Measurements from ENCODE around the gene TREML4. TPM values are rescaled to one million over a fixed set of nuclear protein-coding genes. Genes with fewer than 3 reads are reported as not detected.

TREML4 gene
- total RNA-seq, 2 donors from 2014 or later = not detected

DNA sequence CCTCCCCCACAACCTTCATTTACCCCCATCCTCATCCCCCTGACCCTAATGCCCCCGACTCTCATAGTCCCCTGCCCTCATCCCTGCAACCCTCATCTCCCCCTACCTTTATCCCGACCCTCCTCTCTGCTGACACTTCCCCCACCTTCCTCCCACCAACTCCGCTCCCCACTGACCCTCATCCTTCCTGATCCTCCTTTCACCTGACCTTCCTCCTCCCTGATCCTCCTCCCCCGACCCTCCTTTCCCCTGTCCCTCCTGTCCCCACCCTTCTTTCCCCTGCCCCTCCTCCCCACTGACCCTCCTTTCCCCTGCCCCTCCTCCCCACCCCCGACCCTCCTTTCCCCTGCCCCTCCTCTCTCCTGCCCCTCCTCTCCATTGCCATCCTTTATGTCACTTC, 34.3 kb upstream of the TREML4 start:
- ATAC-seq (no peak), DNase-seq (ENCODE audit: low spot score) (no peak)
- Mint-ChIP-seq H3K4me1 (ENCODE audit: low read depth in 2 of 2) (peaks cover 16 to 40% of the 10 kb centered on the region in 2 donors), H3K36me3 (peaks cover 5% of the 10 kb centered on the region), H3K9me3 (no peaks in the 10 kb centered on the region), H3K27ac (peak overlapping the region in 1 of 2 donors; percentile 86), H3K4me3 (no peak overlapping the region), H3K27me3 (no peaks in the 10 kb centered on the region)

GRCh38 chr6:41194386-41194785, 33.8 kb upstream of the TREML4 start:
- no peak overlapping the region for H3K4me3 Mint-ChIP-seq
- peak overlapping the region in 1 of 2 donors; percentile 86 for H3K27ac Mint-ChIP-seq
- DNase-seq (ENCODE audit: low spot score) (no peak), ATAC-seq (no peak)
- no peaks in the 10 kb centered on the region for H3K9me3 Mint-ChIP-seq
- no peaks in the 10 kb centered on the region for H3K27me3 Mint-ChIP-seq
- H3K4me1 Mint-ChIP-seq (ENCODE audit: low read depth in 2 of 2) = peaks cover 19 to 40% of the 10 kb centered on the region in 2 donors
- H3K36me3 Mint-ChIP-seq = peaks cover 5% of the 10 kb centered on the region

GRCh38 chr6:41197234-41197633, 30.9 kb upstream of the TREML4 start:
- no peaks in the 10 kb centered on the region for H3K27me3 Mint-ChIP-seq

DNA sequence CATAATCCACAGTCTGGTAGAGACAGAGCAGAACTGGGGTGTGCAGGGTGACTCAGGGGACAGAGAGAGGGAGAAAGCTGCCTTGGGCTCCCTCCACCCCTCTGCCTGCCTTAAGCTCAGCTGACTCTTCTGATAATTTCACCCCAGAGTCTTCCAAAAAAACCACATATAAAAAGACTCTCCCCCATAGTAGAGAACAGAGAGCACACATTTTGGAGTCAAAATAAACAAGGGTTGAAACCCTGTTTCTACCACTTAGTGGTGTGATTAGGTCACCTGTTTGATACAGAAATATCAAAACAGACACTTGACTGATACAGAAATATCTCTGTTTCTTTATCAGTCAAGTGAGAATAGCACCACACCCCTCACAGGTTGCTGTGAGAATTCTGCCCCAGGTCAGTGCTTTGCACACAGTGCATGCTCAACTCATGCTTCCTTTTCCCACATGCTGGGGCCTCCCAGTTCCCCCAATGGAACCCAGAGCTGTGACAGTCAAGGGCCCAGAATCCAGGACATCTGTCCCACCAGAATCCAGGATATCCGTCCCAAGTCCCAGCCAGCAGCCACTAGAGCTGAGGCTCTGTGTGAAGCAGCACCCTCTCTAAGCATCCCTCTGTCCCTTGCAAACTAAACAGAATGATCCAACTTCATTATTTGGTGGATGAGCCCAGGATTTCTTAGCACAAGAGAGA, 28.4 kb upstream of the TREML4 start:
- Mint-ChIP-seq H3K27ac (peak overlapping the region; percentile 97 to 99), H3K36me3 (peaks cover 5% of the 10 kb centered on the region), H3K27me3 (no peaks in the 10 kb centered on the region), H3K4me3 (peak overlapping the region; percentile 79), H3K4me1 (ENCODE audit: low read depth in 2 of 2) (peaks cover 55 to 63% of the 10 kb centered on the region in 2 donors), H3K9me3 (peaks cover 4% of the 10 kb centered on the region)
- DNase-seq (ENCODE audit: low spot score) (no peak), ATAC-seq (peak; percentile 70 to 71)

More at GRCh38 chr6:41197234-41197633, 30.9 kb upstream of the TREML4 start:
- ATAC-seq = no peak
- DNase-seq (ENCODE audit: low spot score) = no peak
- peaks cover 5% of the 10 kb centered on the region for H3K36me3 Mint-ChIP-seq
- no peak overlapping the region for H3K4me3 Mint-ChIP-seq
- peaks cover 4% of the 10 kb centered on the region for H3K9me3 Mint-ChIP-seq
- H3K27ac Mint-ChIP-seq = peak overlapping the region; percentile 97 to 99
- peaks cover 47 to 60% of the 10 kb centered on the region in 2 donors for H3K4me1 Mint-ChIP-seq (ENCODE audit: low read depth in 2 of 2)

DNA sequence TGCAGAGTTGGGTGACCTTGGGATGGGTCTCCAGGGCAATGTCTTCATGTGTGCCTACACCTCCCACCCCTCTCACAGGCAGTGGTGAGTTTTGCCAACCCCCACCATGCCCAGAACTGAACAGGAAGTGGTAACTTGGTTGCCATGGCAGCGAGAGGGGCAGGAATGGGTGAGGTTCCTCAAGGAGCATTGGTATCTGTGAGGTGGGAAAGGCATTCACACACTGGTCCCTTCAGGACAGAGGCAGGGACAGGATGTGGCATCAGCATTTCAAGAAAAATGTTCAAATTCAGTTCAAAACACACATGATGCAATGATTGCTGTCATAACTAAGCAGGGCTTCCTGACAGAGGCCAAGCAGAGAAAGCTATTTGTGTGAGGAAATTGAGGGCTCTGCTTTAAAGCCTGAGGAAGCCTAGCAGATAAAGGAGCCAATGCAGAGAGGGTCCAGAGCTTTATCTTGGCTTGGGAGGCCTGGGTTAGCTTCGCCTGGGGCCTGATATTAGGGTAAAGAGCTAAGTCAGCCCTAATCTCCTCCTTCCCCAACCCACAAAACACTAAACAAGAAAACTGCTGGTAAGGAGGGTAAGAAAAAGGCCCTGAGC, 27.8 kb upstream of the TREML4 start:
- no peaks in the 10 kb centered on the region for H3K27me3 Mint-ChIP-seq
- DNase-seq (ENCODE audit: low spot score) (peak; percentile 86), ATAC-seq (peak; percentile 84 to 85)

DNA sequence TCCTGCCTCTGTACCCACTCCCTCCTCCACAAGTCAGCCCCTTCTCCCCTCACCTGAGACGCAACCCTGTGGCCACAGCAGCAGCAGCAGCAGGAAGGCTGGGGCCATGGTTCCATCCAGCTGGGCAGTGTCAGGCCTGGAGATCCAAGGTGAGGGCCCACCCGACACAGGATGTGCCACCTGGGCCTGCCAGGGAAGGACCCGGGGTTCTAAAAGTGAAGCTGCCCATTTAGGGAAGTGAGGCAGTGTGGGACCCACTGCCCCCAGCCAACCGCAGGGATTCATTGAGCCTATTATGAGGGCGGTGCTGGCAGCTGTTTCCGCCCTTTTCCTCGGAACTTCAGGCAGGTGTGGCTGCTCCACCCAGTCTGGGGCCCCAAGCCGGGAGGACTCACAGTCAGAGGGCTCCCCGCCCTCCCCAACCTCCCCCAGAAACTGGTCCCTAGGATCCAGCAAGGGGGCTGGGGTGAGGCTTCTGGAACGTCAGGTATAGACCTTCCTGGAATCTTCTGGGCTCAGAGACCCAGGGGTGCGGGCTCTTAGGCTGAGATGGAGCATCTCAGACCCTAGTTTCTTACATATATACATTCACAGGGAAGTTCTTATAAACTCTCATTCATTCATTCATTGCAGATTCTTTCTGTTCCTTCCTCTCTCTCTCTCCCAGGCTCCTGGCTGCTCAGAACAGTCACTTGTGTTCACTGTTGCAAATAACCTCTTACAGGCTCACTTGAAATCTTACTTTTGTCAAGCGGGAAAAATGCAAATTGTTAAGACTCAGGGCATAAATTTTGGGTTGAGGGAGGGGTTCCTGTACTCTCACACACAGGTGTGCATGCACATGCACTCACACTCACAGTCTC, 27.0 kb upstream of the TREML4 start, which contains the start of gene TREML2:
Gene TREML2, minus strand, starts transcription at position 249 of the 863 bp plus-strand sequence. Its CDS starts 141 bp downstream, at position 108.
- peaks cover 4% of the 10 kb centered on the region for H3K9me3 Mint-ChIP-seq
- H3K4me3 Mint-ChIP-seq = peak within 1 kb of the TSS; percentile 79
- H3K4me1 Mint-ChIP-seq (ENCODE audit: low read depth in 2 of 2) = peaks cover 59 to 60% of the 10 kb centered on the region in 2 donors
- H3K27ac Mint-ChIP-seq = peak within 1 kb of the TSS; percentile 97 to 99
- DNase-seq (ENCODE audit: low spot score) = no peak
- peaks cover 5% of the 10 kb centered on the region for H3K36me3 Mint-ChIP-seq
- no peaks in the 10 kb centered on the region for H3K27me3 Mint-ChIP-seq
- peak; percentile 45 to 50 for ATAC-seq

More for the DNA sequence above, 27.8 kb upstream of the TREML4 start:
- H3K36me3 Mint-ChIP-seq = peaks cover 5% of the 10 kb centered on the region
- H3K4me3 Mint-ChIP-seq = peak overlapping the region; percentile 79
- H3K9me3 Mint-ChIP-seq = peaks cover 4% of the 10 kb centered on the region
- H3K27ac Mint-ChIP-seq = peak overlapping the region; percentile 97 to 99
- H3K4me1 Mint-ChIP-seq (ENCODE audit: low read depth in 2 of 2) = peaks cover 59 to 61% of the 10 kb centered on the region in 2 donors

GRCh38 chr6:41201764-41202173, 26.4 kb upstream of the TREML4 start:
- peak overlapping the region; percentile 97 to 99 for H3K27ac Mint-ChIP-seq
- ATAC-seq = no peak
- H3K9me3 Mint-ChIP-seq = peaks cover 4% of the 10 kb centered on the region
- no peak for DNase-seq (ENCODE audit: low spot score)
- H3K27me3 Mint-ChIP-seq = no peaks in the 10 kb centered on the region
- H3K4me1 Mint-ChIP-seq (ENCODE audit: low read depth in 2 of 2) = peaks cover 57 to 58% of the 10 kb centered on the region in 2 donors
- peaks cover 5% of the 10 kb centered on the region for H3K36me3 Mint-ChIP-seq
- H3K4me3 Mint-ChIP-seq = peak overlapping the region; percentile 79

- no peak overlapping the region for H3K4me3 Mint-ChIP-seq
- DNase-seq (ENCODE audit: low spot score) = no peak
- H3K36me3 Mint-ChIP-seq = no peaks in the 10 kb centered on the region
- H3K4me1 Mint-ChIP-seq (ENCODE audit: low read depth in 2 of 2) = peaks cover 50 to 51% of the 10 kb centered on the region in 2 donors
- H3K9me3 Mint-ChIP-seq = peaks cover 4% of the 10 kb centered on the region
- peak overlapping the region; percentile 62 to 97 for H3K27ac Mint-ChIP-seq
- ATAC-seq = no peak
- H3K27me3 Mint-ChIP-seq = no peaks in the 10 kb centered on the region
These were observed 24.0 kb upstream of the TREML4 start for GRCh38 chr6:41204156-41204555.

GRCh38 chr6:41208439-41209106, 19.6 kb upstream of the TREML4 start:
- ATAC-seq = no peak
- Mint-ChIP-seq H3K4me3 (no peak overlapping the region), H3K27ac (peak overlapping the region; percentile 26 to 33), H3K9me3 (no peaks in the 10 kb centered on the region), H3K36me3 (no peaks in the 10 kb centered on the region), H3K4me1 (ENCODE audit: low read depth in 2 of 2) (peaks cover 10 to 19% of the 10 kb centered on the region in 2 donors), H3K27me3 (no peaks in the 10 kb centered on the region)
- DNase-seq (ENCODE audit: low spot score) = no peak

- peak overlapping the region in 1 of 2 donors; percentile 26 for H3K27ac Mint-ChIP-seq
- H3K27me3 Mint-ChIP-seq = peaks cover 0 to 10% of the 10 kb centered on the region in 2 donors
- peaks cover 7% of the 10 kb centered on the region for H3K9me3 Mint-ChIP-seq
- DNase-seq (ENCODE audit: low spot score) = no peak
- ATAC-seq = no peak
- H3K4me3 Mint-ChIP-seq = no peak overlapping the region
- peaks cover 4 to 13% of the 10 kb centered on the region in 2 donors for H3K4me1 Mint-ChIP-seq (ENCODE audit: low read depth in 2 of 2)
- peaks cover 10% of the 10 kb centered on the region for H3K36me3 Mint-ChIP-seq
These were observed 18.4 kb upstream of the TREML4 start for GRCh38 chr6:41209547-41210320.

GRCh38 chr6:41214559-41215238, 13.4 kb upstream of the TREML4 start:
- peaks cover 10% of the 10 kb centered on the region for H3K9me3 Mint-ChIP-seq
- DNase-seq (ENCODE audit: low spot score) (no peak), ATAC-seq (no peak)
- H3K4me1 Mint-ChIP-seq (ENCODE audit: low read depth in 2 of 2) = peaks cover 0 to 1% of the 10 kb centered on the region in 2 donors
- H3K4me3 Mint-ChIP-seq = no peak overlapping the region
- peaks cover 0 to 13% of the 10 kb centered on the region in 2 donors for H3K27me3 Mint-ChIP-seq
- peak overlapping the region in 1 of 2 donors; percentile 5 for H3K27ac Mint-ChIP-seq
- H3K36me3 Mint-ChIP-seq = peaks cover 14% of the 10 kb centered on the region

DNA sequence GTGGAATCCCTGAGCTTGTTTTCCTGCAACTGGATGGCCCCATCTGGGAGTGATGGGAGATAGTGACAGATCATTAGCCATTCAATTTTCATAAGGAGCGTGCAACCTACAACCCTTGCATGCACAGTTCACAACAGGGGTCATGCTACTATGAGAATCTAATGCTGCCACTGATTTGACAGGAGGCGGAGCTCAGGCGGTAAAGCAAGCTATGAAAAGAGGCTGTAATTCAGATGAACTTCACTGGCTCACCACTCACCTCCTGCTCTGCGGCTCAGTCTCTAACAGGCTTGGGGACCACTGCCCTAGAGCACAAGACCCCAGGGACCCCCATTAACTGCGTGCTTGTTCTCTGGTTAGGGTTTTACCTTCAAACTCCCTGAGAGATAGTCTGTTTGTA, 12.4 kb upstream of the TREML4 start:
- DNase-seq (ENCODE audit: low spot score) (no peak), ATAC-seq (no peak)
- Mint-ChIP-seq H3K36me3 (peaks cover 14% of the 10 kb centered on the region), H3K27ac (no peak overlapping the region), H3K9me3 (peaks cover 13% of the 10 kb centered on the region), H3K4me3 (no peak overlapping the region), H3K4me1 (ENCODE audit: low read depth in 2 of 2) (no peaks in the 10 kb centered on the region), H3K27me3 (peaks cover 0 to 13% of the 10 kb centered on the region in 2 donors)

Measured in natural killer cell treated with Interleukin-12 subunit alpha and Interleukin-12 subunit beta and Interleukin-15 and Interleukin-18, amount 100 ng/mL, for 72 hours (primary cell).